Activated CD8-positive, alpha-beta memory T cell treated with anti-CD3 and anti-CD28 coated beads for 36 hours (primary cell): ENCODE measurements around the gene PSEN1. TPM values are rescaled to one million over a fixed set of nuclear protein-coding genes. Genes with fewer than 3 reads are reported as not detected.

Source experiments
- CTCF ChIA-PET: fragments of 350-600 bp; sonication (Branson Sonifier 250); formaldehyde crosslinking; loops from one replicate; lab custom pipeline; 2021; ENCODE audit warnings: antibody characterized with exemption; lab: Charles Lee
- POLR2A ChIA-PET: fragments of 350-600 bp; sonication (Branson Sonifier 250); formaldehyde crosslinking; loops from one replicate; lab custom pipeline; 2021; ENCODE audit warnings: antibody characterized with exemption; lab: Charles Lee
- total RNA-seq, 2 experiments: library from RNA; stranded (reverse); gene quantifications; one replicate each; pipeline ENCODE4 v1.2.3, GENCODE V29; 2021

The PSEN1 gene
- 10 to 100 TPM; 26.2 to 30.9 TPM for total RNA-seq

GRCh38 chr14:73136387-73137225, at the start of gene PSEN1:
TSS of gene PSEN1 (plus strand) at chr14:73136507. CDS start at chr14:73148020, 11,513 bp downstream.
- ChIA-PET CTCF (interaction anchor here (1.3 kb wide), 1 partner anchor 107 kb away, joined by 3 read pairs; no protein-coding TSS in a partner anchor), POLR2A (interaction anchor here (0.7 to 1.2 kb wide), 6 partner anchors 13 to 432 kb away, joined by 3 to 4 read pairs (median 3); partner anchors contain the start of genes ACOT2, RBM25 and ZFYVE1)

- ChIA-PET CTCF (no interaction called here), POLR2A (no interaction called here)
Measured at GRCh38 chr14:73091044-73091443, 45.3 kb upstream of the PSEN1 start.

GRCh38 chr14:73097421-73097820, 38.9 kb upstream of the PSEN1 start:
- ChIA-PET POLR2A (no interaction called here), CTCF (no interaction called here)

- ChIA-PET POLR2A (no interaction called here), CTCF (interaction anchor here (1.2 kb wide), 1 partner anchor 24 kb away, joined by 3 read pairs; no protein-coding TSS in a partner anchor)
Measured at GRCh38 chr14:73100334-73100733, 36.0 kb upstream of the PSEN1 start.

- POLR2A ChIA-PET: no interaction called here
- CTCF ChIA-PET: no interaction called here
Measured at GRCh38 chr14:73102806-73103497, 33.4 kb upstream of the PSEN1 start.

GRCh38 chr14:73105050-73105449, 31.3 kb upstream of the PSEN1 start:
- CTCF ChIA-PET: no interaction called here
- POLR2A ChIA-PET: no interaction called here

- ChIA-PET POLR2A (no interaction called here), CTCF (no interaction called here)
Measured at GRCh38 chr14:73105727-73106126, 30.6 kb upstream of the PSEN1 start.

- CTCF ChIA-PET: no interaction called here
- POLR2A ChIA-PET: no interaction called here
Measured at GRCh38 chr14:73116079-73116665, 20.1 kb upstream of the PSEN1 start.

GRCh38 chr14:73124180-73124894, 12.0 kb upstream of the PSEN1 start:
- ChIA-PET CTCF (interaction anchor here (1.3 kb wide), 1 partner anchor 24 kb away, joined by 3 read pairs; no protein-coding TSS in a partner anchor), POLR2A (no interaction called here)

GRCh38 chr14:73125169-73125588, 11.1 kb upstream of the PSEN1 start:
- ChIA-PET CTCF (interaction anchor here (0.8 to 1.3 kb wide), 2 partner anchors 25 to 64 kb away, joined by 3 read pairs; no protein-coding TSS in a partner anchor), POLR2A (no interaction called here)

- CTCF ChIA-PET: interaction anchor here (0.8 kb wide), 1 partner anchor 65 kb away, joined by 3 read pairs; no protein-coding TSS in a partner anchor
- POLR2A ChIA-PET: no interaction called here
Measured at GRCh38 chr14:73125746-73126145, 10.6 kb upstream of the PSEN1 start.

GRCh38 chr14:73133795-73134194, 2.5 kb upstream of the PSEN1 start:
- POLR2A ChIA-PET: no interaction called here
- CTCF ChIA-PET: no interaction called here

GRCh38 chr14:73136085-73136386, 271 bp upstream of the PSEN1 start:
- ChIA-PET POLR2A (interaction anchor here (0.5 to 1.2 kb wide), 7 partner anchors 14 to 433 kb away, joined by 3 to 4 read pairs (median 3); partner anchors contain the start of genes ACOT2, RBM25 and ZFYVE1), CTCF (interaction anchor here (1.3 kb wide), 1 partner anchor 107 kb away, joined by 3 read pairs; no protein-coding TSS in a partner anchor)

GRCh38 chr14:73140811-73141323, 4.6 kb downstream of the PSEN1 start:
- ChIA-PET POLR2A (interaction anchor here (1.2 kb wide), 1 partner anchor 350 kb away, joined by 4 read pairs; the partner anchor contains the start of gene RIOX1), CTCF (interaction anchor here (0.6 kb wide), 1 partner anchor 492 kb away, joined by 3 read pairs; no protein-coding TSS in a partner anchor)

- POLR2A ChIA-PET: interaction anchor here (1.2 kb wide), 1 partner anchor 349 kb away, joined by 4 read pairs; the partner anchor contains the start of gene RIOX1
- CTCF ChIA-PET: no interaction called here
Measured at GRCh38 chr14:73142216-73142615, 5.9 kb downstream of the PSEN1 start.

GRCh38 chr14:73143003-73143402, 6.7 kb downstream of the PSEN1 start:
- POLR2A ChIA-PET: no interaction called here

GRCh38 chr14:73143617-73144016, 7.3 kb downstream of the PSEN1 start:
- CTCF ChIA-PET: no interaction called here
- POLR2A ChIA-PET: no interaction called here

More at GRCh38 chr14:73143003-73143402, 6.7 kb downstream of the PSEN1 start:
- CTCF ChIA-PET: no interaction called here

- POLR2A ChIA-PET: no interaction called here
- CTCF ChIA-PET: no interaction called here
Measured at GRCh38 chr14:73145371-73145770, 9.1 kb downstream of the PSEN1 start.
